Measurements from ENCODE around the gene ADRM1. TPM values are rescaled to one million over a fixed set of nuclear protein-coding genes. Genes with fewer than 3 reads are reported as not detected.

ADRM1 gene
- total RNA-seq, 4 donors from 2014 or later = 127 to 184 (median 173) TPM

- intact Hi-C loops (cut with DNase I) = no loop called here
- peak overlapping the region in 2 of 4 donors; percentile 15 to 99 for H3K27ac ChIP-seq (replicated peaks in 1 of 4)
- 76% methylated on average over 13 of the region's 18 CpGs for WGBS
These were observed 2.5 kb downstream of the ADRM1 start for GRCh38 chr20:62305149-62305764.

GRCh38 chr20:62305765-62306413 lies 3.1 kb downstream of the ADRM1 start:
- no peaks in the 10 kb centered on the region for H3K27me3 ChIP-seq
- TF ChIP-seq CTCF (IDR thresholded peaks at IDR 0.05) = no peak
- no peak for TF ChIP-seq POLR2A (IDR thresholded peaks at IDR 0.05; ENCODE audit: low read depth)
- TF ChIP-seq EP300 (IDR thresholded peaks at IDR 0.05) = no peak
- no peak for TF ChIP-seq POLR2AphosphoS5 (IDR thresholded peaks at IDR 0.05)
- H3K27ac ChIP-seq (replicated peaks in 1 of 4) = peak overlapping the region in 1 of 4 donors; percentile 15
- 81% methylated on average over 29 of the region's 33 CpGs for WGBS
- no peak for DNase-seq (ENCODE audit: extremely low spot score)
- no peak overlapping the region for H3K4me3 ChIP-seq
- peaks cover 43 to 74% (median 69%) of the 10 kb centered on the region in 4 donors for H3K36me3 ChIP-seq
- H3K4me1 ChIP-seq = peaks cover 27 to 54% (median 42%) of the 10 kb centered on the region in 4 donors
- no peaks in the 10 kb centered on the region for H3K9me3 ChIP-seq
- intact Hi-C loops (cut with DNase I) = no loop called here

More at GRCh38 chr20:62305149-62305764, 2.5 kb downstream of the ADRM1 start:
- TF ChIP-seq EP300 (IDR thresholded peaks at IDR 0.05) (no peak), POLR2A (IDR thresholded peaks at IDR 0.05; ENCODE audit: low read depth) (no peak), CTCF (IDR thresholded peaks at IDR 0.05) (no peak), POLR2AphosphoS5 (IDR thresholded peaks at IDR 0.05) (no peak)
- Histone ChIP-seq H3K36me3 (peaks cover 36 to 67% (median 62%) of the 10 kb centered on the region in 4 donors), H3K9me3 (no peaks in the 10 kb centered on the region), H3K27me3 (no peaks in the 10 kb centered on the region), H3K4me1 (peaks cover 27 to 54% (median 42%) of the 10 kb centered on the region in 4 donors), H3K4me3 (no peak overlapping the region)
- DNase-seq (ENCODE audit: extremely low spot score) = no peak

GRCh38 chr20:62306414-62307187 lies 3.8 kb downstream of the ADRM1 start:
- intact Hi-C loops (cut with DNase I) = no loop called here
- no CpG with 5 or more reads among the region's 27 CpGs for WGBS

More at GRCh38 chr20:62306414-62307187, 3.8 kb downstream of the ADRM1 start:
- Histone ChIP-seq H3K27ac (replicated peaks in 1 of 4) (peak overlapping the region in 1 of 4 donors; percentile 15), H3K27me3 (no peaks in the 10 kb centered on the region), H3K9me3 (no peaks in the 10 kb centered on the region), H3K4me3 (no peak overlapping the region), H3K36me3 (peaks cover 50 to 81% (median 76%) of the 10 kb centered on the region in 4 donors), H3K4me1 (peaks cover 27 to 51% (median 40%) of the 10 kb centered on the region in 4 donors)
- TF ChIP-seq CTCF (IDR thresholded peaks at IDR 0.05) (no peak), POLR2AphosphoS5 (IDR thresholded peaks at IDR 0.05) (no peak), POLR2A (IDR thresholded peaks at IDR 0.05; ENCODE audit: low read depth) (no peak), EP300 (IDR thresholded peaks at IDR 0.05) (no peak)
- DNase-seq (ENCODE audit: extremely low spot score) = no peak

All from esophagus muscularis mucosa (tissue), 4 donors.